Fibroblast of lung (primary cell): ENCODE measurements around the gene MAP1B.

ENCODE experiments used
- EZH2 ChIP-seq: IDR thresholded peaks from 2 replicates; pipeline ENCODE4 v1.5.1; 2012; ENCODE audit warnings: low read length, control low read depth, mild to moderate bottlenecking; ENCODE audit errors: missing control alignments
- TF ChIP-seq, protein P1 (sequence below), 2 donors: IDR thresholded peaks in 1 of 2; conservative IDR thresholded peaks in 1 of 2; 1 replicate in 1 of 2; 2 replicates in 1 of 2; pipeline ENCODE4 v1.5.1; 2011 to 2012; ENCODE audit warnings: low read length in 2 of 2, control low read depth in 1 of 2, inconsistent platforms in 1 of 2, low read depth in 1 of 2, mild to moderate bottlenecking in 1 of 2

GRCh38 chr5:72172786-72173185 lies 65.5 kb downstream of the MAP1B start:
- TF ChIP-seq, protein P1, sequence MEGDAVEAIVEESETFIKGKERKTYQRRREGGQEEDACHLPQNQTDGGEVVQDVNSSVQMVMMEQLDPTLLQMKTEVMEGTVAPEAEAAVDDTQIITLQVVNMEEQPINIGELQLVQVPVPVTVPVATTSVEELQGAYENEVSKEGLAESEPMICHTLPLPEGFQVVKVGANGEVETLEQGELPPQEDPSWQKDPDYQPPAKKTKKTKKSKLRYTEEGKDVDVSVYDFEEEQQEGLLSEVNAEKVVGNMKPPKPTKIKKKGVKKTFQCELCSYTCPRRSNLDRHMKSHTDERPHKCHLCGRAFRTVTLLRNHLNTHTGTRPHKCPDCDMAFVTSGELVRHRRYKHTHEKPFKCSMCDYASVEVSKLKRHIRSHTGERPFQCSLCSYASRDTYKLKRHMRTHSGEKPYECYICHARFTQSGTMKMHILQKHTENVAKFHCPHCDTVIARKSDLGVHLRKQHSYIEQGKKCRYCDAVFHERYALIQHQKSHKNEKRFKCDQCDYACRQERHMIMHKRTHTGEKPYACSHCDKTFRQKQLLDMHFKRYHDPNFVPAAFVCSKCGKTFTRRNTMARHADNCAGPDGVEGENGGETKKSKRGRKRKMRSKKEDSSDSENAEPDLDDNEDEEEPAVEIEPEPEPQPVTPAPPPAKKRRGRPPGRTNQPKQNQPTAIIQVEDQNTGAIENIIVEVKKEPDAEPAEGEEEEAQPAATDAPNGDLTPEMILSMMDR (conservative IDR thresholded peaks at IDR 0.05 in 1 of 2, IDR thresholded peaks at IDR 0.05 in 1 of 2; ENCODE audit: low read depth in 1 of 2, low read length in 2 of 2) = no peak
- TF ChIP-seq EZH2 = no peak
